NCI-H524 treated with DMSO at 0.1 percent for 48 hours (cell line): Measurements from ENCODE around the gene TBX22.
"Not testable (repeated sequence)": the region's sequence is repeated elsewhere in the genome, so short reads cannot be mapped to it uniquely, and the experiment has no call there.

Experiments used
- DNase-seq: peaks from one replicate; lab custom pipeline; 2025; lab: John Stamatoyannopoulos, UW

Gene TBX22

GRCh38 chrX:80014141-80014940 lies at the start of gene TBX22:
Gene TBX22 (plus strand): TSS chrX:80014753. CDS start chrX:80022270, 7,517 bp downstream.
- no peak for DNase-seq

GRCh38 chrX:79975605-79976004 lies 38.9 kb upstream of the TBX22 start:
- no peak for DNase-seq

- no peak for DNase-seq
These were observed 10.1 kb upstream of the TBX22 start for GRCh38 chrX:80004458-80004857.

GRCh38 chrX:80011522-80011921 lies 3.0 kb upstream of the TBX22 start:
- no peak for DNase-seq

- DNase-seq = no peak
These were observed 1.6 kb downstream of the TBX22 start for GRCh38 chrX:80016182-80016581.

- DNase-seq = no peak
These were observed 7.1 kb downstream of the TBX22 start for GRCh38 chrX:80021621-80022020.

GRCh38 chrX:80022363-80023031 lies 7.9 kb downstream of the TBX22 start:
- DNase-seq = no peak

GRCh38 chrX:80026116-80026515 lies 11.6 kb downstream of the TBX22 start:
- no peak for DNase-seq

GRCh38 chrX:80066156-80066555 lies 51.6 kb downstream of the TBX22 start:
- DNase-seq = not testable (repeated sequence)

GRCh38 chrX:80075625-80076024 lies 61.1 kb downstream of the TBX22 start:
- DNase-seq = not testable (repeated sequence)
